Heart right ventricle (tissue), 16 donors: ENCODE data around the gene SLC25A11. TPM values are rescaled to one million over a fixed set of nuclear protein-coding genes. Genes with fewer than 3 reads are reported as not detected.

ENCODE experiments used
- ATAC-seq, 8 donors: fragments of 200-7000 bp; cut with Tn5 transposase; one replicate each; pipeline ENCODE4 v1.9.1; 2020; ENCODE audit warnings: mild to moderate bottlenecking in 8 of 8, moderate library complexity in 8 of 8, moderate number of reproducible peaks in 1 of 8
- DNase-seq, 2 donors: peaks; one replicate each; pipeline ENCODE4 v3.0.0-alpha.2; 2020
- H3K27ac ChIP-seq, 10 donors: fragments of 200-600 bp; sonication (generic) in 2 of 10; one replicate each; pipeline versions ENCODE4 v1.5.0 to v1.8.0; 2020 to 2022; ENCODE audit warnings: mild to moderate bottlenecking in 3 of 10
- H3K27me3 ChIP-seq, 7 donors: fragments of 200-600 bp; one replicate each; pipeline ENCODE4 v1.8.0; 2021 to 2022; ENCODE audit warnings: mild to moderate bottlenecking in 2 of 7
- H3K36me3 ChIP-seq, 9 donors: fragments of 200-600 bp; sonication (generic) in 1 of 9; one replicate each; pipeline versions ENCODE4 v1.5.0 to v1.8.0; 2020 to 2022; ENCODE audit warnings: mild to moderate bottlenecking in 2 of 9
- H3K4me1 ChIP-seq, 9 donors: fragments of 200-600 bp; sonication (generic) in 1 of 9; one replicate each; pipeline versions ENCODE4 v1.5.0 to v1.8.0; 2020 to 2022; ENCODE audit warnings: mild to moderate bottlenecking in 4 of 9
- H3K4me3 ChIP-seq, 10 donors: fragments of 200-600 bp; sonication (generic) in 2 of 10; one replicate each; pipeline versions ENCODE4 v1.5.0 to v1.8.0; 2020 to 2022; ENCODE audit warnings: mild to moderate bottlenecking in 7 of 10, moderate library complexity in 2 of 10
- H3K9me3 ChIP-seq, 11 donors: fragments of 200-600 bp in 10 of 11; sonication (generic) in 2 of 11; one replicate each; pipeline versions ENCODE4 v1.5.0 to v1.8.0; 2013 to 2022; ENCODE audit warnings: mild to moderate bottlenecking in 2 of 11, control low read depth in 1 of 11, moderate library complexity in 1 of 11
- WGBS, 2 donors: extraction: QIAGEN DNeasy Blood & Tissue Kit; methylation state at CpG; one replicate each; pipeline ENCODE4 v1.1.7; 2013; ENCODE audit warnings: inconsistent platforms in 1 of 2; 5-methylcytosine and 5-hydroxymethylcytosine counted together
- intact Hi-C, 10 donors: fragments of 100-400 bp; cut with DNase I; formaldehyde crosslinking; loops; one replicate each; pipeline versions ENCODE4 v1.11.1 to v1.14.2; 2022
- microRNA-seq, 2 donors: library from miRNA; unstranded; fragments of <30 nt; microRNA quantifications; one replicate each; pipeline ENCODE4 v1.2.0, GENCODE V29; 2021
- polyA plus RNA-seq, 2 donors: library from polyadenylated mRNA; stranded (reverse); fragments of 200-250 nt; gene quantifications; one replicate each; pipeline ENCODE4 v1.2.3, GENCODE V29; 2013
- total RNA-seq, 10 donors: library from RNA; stranded (reverse); fragmentation: NEBNext Ultra II Directional in 3 of 10; extraction: Animal tissue kit (Norgen Biotek cat#: 25700) in 3 of 10; gene quantifications; one replicate each; pipeline versions ENCODE4 v1.2.1 to v1.2.4, GENCODE V29; 2021 to 2023
- TF ChIP-seq, protein P1 (sequence below), 9 donors: fragments of 200-600 bp; sonication (generic) in 2 of 9; IDR thresholded peaks; one replicate each; pipeline versions ENCODE4 v1.5.0 to v1.8.0; 2021 to 2022; ENCODE audit warnings: antibody characterized with exemption in 9 of 9, mild to moderate bottlenecking in 5 of 9, moderate library complexity in 1 of 9
- donor health status: Arrhythmogenic right ventricular cardiomyopathy.
- donor health status: ischemic (EF 13 %, LVEDD 7.1; RV severe dilation, severe dysfunction).
- donor health status: healthy with polysubstance abuse.
- donor health status: DM: no; HTN: yes; CAD: no.
- donor health status: DM: no; HTN: no; CAD: no.
- donor health status: ischemic (EF 25% LVEDD 6.9; RV normal size, moderate dysfunction).
- donor health status: ischemic (EF 25% LVEDD 5.7; RV mildly dilated, moderate dysfunction).
- donor health status: healthy.
- donor health status: DM: yes; HTN: yes; CAD: no.
- donor health status: Ischemic cardiomyopathy.
- donor health status: ischemic (EF 35%, LVEDD 5.7; RV mildly dilated, moderate dysfunction).
- donor health status: nonischemic (EF 11% LVEDD 7.7; RV severe dilation, severe dysfunction).
- donor health status: DM: yes; HTN: yes; CAD: no.
- donor health status: PGD.
- donor health status: ischemic (EF 29% LVEDD 5.4; RV normal size, mild dysfunction).
- donor health status: nonischemic (EF 23%, LVEDD 6.1; RV moderate dilation, normal function).

The SLC25A11 gene
- total and polyA plus RNA-seq, 12 donors, result 126 to 312 (median 240) TPM

DNA sequence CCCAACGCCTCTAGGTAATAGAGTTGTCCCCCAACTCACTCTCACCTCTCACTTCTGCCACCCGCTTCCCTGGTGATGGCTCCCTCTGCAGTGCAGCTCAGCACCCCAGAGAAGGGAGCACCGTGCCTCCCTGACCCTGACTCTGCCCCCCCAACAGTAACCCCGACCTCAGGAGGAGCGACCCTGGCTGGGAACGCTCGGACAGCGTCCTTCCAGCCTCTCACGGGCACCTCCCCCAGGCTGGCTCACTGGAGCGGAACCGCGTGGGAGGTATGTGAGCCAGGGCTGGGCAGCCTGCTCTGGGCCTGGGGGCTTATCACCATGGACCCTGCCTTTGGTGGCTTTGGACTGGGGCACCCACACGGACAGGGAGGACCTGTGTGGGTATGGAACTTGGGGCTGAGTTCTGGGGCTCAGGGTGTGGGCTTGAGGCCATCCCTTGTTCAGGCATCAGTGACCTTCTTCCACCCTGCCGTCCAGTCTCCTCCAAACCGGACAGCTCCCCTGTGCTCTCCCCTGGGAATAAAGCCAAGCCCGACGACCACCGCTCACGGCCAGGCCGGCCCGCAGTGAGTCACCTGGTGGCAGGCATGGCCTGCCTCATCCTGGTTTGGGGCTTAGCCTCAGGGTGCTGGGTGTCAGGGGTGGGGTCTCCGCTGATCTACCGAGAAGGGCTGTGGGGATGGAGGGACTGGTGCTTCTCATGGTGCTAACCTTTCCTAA is 47.2 kb downstream of the SLC25A11 start:
- Histone ChIP-seq H3K27me3 (no peaks in the 10 kb centered on the region), H3K4me1 (no peaks in the 10 kb centered on the region), H3K9me3 (no peaks in the 10 kb centered on the region), H3K4me3 (no peak overlapping the region), H3K27ac (no peak overlapping the region), H3K36me3 (peaks cover 13 to 96% (median 65%) of the 10 kb centered on the region in 9 donors)
- intact Hi-C loops, result loop anchor here in 2 of 10 donors (5.0 to 10.0 kb wide), 2 partner anchors 180 to 188 kb away; partner anchors contain the start of genes ARRB2 (in 1 of the 2) and PELP1 (in 1 of the 2)
- TF ChIP-seq, protein P1, sequence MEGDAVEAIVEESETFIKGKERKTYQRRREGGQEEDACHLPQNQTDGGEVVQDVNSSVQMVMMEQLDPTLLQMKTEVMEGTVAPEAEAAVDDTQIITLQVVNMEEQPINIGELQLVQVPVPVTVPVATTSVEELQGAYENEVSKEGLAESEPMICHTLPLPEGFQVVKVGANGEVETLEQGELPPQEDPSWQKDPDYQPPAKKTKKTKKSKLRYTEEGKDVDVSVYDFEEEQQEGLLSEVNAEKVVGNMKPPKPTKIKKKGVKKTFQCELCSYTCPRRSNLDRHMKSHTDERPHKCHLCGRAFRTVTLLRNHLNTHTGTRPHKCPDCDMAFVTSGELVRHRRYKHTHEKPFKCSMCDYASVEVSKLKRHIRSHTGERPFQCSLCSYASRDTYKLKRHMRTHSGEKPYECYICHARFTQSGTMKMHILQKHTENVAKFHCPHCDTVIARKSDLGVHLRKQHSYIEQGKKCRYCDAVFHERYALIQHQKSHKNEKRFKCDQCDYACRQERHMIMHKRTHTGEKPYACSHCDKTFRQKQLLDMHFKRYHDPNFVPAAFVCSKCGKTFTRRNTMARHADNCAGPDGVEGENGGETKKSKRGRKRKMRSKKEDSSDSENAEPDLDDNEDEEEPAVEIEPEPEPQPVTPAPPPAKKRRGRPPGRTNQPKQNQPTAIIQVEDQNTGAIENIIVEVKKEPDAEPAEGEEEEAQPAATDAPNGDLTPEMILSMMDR (IDR thresholded peaks at IDR 0.05), result no peak
- WGBS, 2 donors, result 87 to 90% methylated on average over 23 of the region's 23 CpGs
- no peak for DNase-seq
- ATAC-seq, result no peak

DNA sequence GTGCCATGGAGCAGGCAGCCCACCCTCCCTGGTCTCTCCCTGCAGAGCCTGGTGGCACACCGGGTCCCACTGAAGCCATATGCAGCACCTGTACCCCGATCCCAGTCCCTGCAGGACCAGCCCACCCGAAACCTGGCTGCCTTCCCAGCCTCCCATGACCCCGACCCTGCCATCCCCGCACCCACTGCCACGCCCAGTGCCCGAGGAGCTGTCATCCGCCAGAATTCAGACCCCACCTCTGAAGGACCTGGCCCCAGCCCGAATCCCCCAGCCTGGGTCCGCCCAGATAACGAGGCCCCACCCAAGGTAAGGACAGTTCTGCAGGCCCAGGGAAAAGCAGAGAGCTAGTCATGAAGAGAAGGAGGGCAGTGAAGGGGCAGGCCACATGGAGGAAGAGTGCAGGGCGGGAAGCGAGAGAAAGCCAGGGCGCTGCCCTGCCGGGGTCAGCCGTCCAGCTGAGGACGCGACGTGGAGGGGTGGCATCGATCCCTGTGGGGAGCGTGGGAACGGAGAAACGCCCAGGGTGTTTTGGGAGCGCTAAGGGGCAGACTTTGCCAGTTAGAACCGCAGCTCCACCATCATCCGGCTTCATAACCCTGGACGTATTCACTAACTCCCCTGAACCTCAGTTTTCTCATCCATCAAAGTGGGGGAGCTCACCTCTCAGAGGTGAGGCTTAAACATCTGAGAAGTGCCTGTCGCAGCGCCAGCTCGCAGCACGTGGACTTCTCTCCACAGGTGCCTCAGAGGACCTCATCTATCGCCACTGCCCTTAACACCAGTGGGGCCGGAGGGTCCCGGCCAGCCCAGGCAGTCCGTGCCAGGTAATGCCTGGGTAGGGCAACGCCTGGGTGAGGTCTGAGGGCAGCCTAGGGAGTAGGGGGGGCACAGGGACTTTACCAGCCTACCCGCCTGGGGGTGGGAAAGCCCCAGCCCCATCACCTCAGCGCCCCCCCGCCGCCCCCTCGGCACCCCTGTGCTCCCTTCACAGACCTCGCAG is 48.1 kb downstream of the SLC25A11 start:
- ATAC-seq (no peak), DNase-seq (no peak)
- Histone ChIP-seq H3K9me3 (no peaks in the 10 kb centered on the region), H3K4me3 (no peak overlapping the region), H3K27me3 (no peaks in the 10 kb centered on the region), H3K36me3 (peaks cover 13 to 98% (median 69%) of the 10 kb centered on the region in 9 donors), H3K4me1 (no peaks in the 10 kb centered on the region), H3K27ac (no peak overlapping the region)
- 94 to 95% methylated on average over 42 of the region's 42 CpGs for WGBS, 2 donors
- TF ChIP-seq, protein P1 (IDR thresholded peaks at IDR 0.05), result no peak
- intact Hi-C loops, result loop anchor here in 2 of 10 donors (5.0 to 10.0 kb wide), 2 partner anchors 179 to 187 kb away; partner anchors contain the start of genes ARRB2 (in 1 of the 2) and PELP1 (in 1 of the 2)

DNA sequence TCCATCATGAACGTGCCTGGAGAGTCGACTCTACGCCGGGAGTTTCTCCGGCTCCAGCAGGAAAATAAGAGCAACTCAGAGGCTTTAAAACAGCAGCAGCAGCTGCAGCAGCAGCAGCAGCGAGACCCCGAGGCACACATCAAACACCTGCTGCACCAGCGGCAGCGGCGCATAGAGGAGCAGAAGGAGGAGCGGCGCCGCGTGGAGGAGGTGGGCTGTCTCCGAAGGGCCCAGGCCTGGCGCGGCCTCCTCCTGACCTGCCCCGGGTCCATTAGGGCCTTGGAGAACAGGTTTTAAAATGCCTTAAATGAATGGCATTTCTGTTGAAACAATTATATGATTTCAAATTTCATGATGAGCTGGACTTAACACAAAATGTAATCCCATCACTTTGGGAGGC is 52.3 kb downstream of the SLC25A11 start:
- intact Hi-C loops, result loop anchor here in 8 of 10 donors (2.0 to 10.0 kb wide), 8 partner anchors 53 to 325 kb away; partner anchors contain the start of genes MED11 (in 6 of the 8), CXCL16 (in 4 of the 8), ZMYND15 (in 4 of the 8) and GLTPD2 (in 3 of the 8)
- TF ChIP-seq, protein P1 (IDR thresholded peaks at IDR 0.05), result no peak
- ATAC-seq (no peak), DNase-seq (no peak)
- no peak overlapping the region for H3K27ac ChIP-seq
- H3K27me3 ChIP-seq, result no peaks in the 10 kb centered on the region
- no peaks in the 10 kb centered on the region for H3K9me3 ChIP-seq
- H3K4me3 ChIP-seq, result no peak overlapping the region
- H3K36me3 ChIP-seq, result peaks cover 6 to 94% (median 60%) of the 10 kb centered on the region in 9 donors
- WGBS, 2 donors, result 91 to 92% methylated on average over 18 of the region's 18 CpGs
- H3K4me1 ChIP-seq, result no peaks in the 10 kb centered on the region

Small RNA genes lying within 50 kb of the gene (microRNA-seq; reads per million reads assigned to microRNA genes)
- gene MIR6864, result 0 reads per million in 2 donors
- 0 to 0.51 reads per million in 2 donors for gene MIR6865

Other genes with a start within 250 kb of the SLC25A11 start
- gene PELP1, start 235.9 kb downstream of the SLC25A11 start, total RNA-seq, result 10 to 100 TPM; 28.6 to 41.9 (median 35.2) TPM
- gene PELP1, start 235.9 kb downstream of the SLC25A11 start, polyA plus RNA-seq, result 10 to 100 TPM; 14.4 to 29.3 TPM
- 10 to 100 TPM; 10.8 to 53.5 (median 17.2) TPM for gene ARRB2, start 229.4 kb downstream of the SLC25A11 start, total RNA-seq
- gene ARRB2, start 229.4 kb downstream of the SLC25A11 start, polyA plus RNA-seq, result 10 to 100 TPM; 13.4 to 33.4 TPM
- 10 to 100 TPM; 11.9 to 21.7 (median 17.5) TPM for gene MED11, start 208.6 kb downstream of the SLC25A11 start, total RNA-seq
- gene MED11, start 208.6 kb downstream of the SLC25A11 start, polyA plus RNA-seq, result 10 to 100 TPM; 23.9 to 57.1 TPM
- gene ZMYND15, start 200.2 kb downstream of the SLC25A11 start, total RNA-seq, result 1 to 10 TPM in 1 of 10 donors, under 1 TPM in 8, not detected in 1; 0.15 to 2.1 (median 0.38) TPM
- gene ZMYND15, start 200.2 kb downstream of the SLC25A11 start, polyA plus RNA-seq, result under 1 TPM; 0.20 to 0.22 TPM
- 10 to 100 TPM in 1 of 10 donors, 1 to 10 TPM in 9; 2.8 to 29.6 (median 4.2) TPM for gene CXCL16, start 200.1 kb downstream of the SLC25A11 start, total RNA-seq
- 1 to 10 TPM; 1.5 to 3.3 TPM for gene CXCL16, start 200.1 kb downstream of the SLC25A11 start, polyA plus RNA-seq
- gene TM4SF5, start 168.2 kb downstream of the SLC25A11 start, total RNA-seq, result not detected
- gene TM4SF5, start 168.2 kb downstream of the SLC25A11 start, polyA plus RNA-seq, result not detected
- 1 to 10 TPM in 1 of 10 donors, under 1 TPM in 7, not detected in 2; 0.38 to 2.1 (median 0.59) TPM for gene VMO1, start 153.7 kb downstream of the SLC25A11 start, total RNA-seq
- 1 to 10 TPM; 1.2 to 1.8 TPM for gene VMO1, start 153.7 kb downstream of the SLC25A11 start, polyA plus RNA-seq
- gene GLTPD2, start 151.1 kb downstream of the SLC25A11 start, total RNA-seq, result under 1 TPM in 1 of 10 donors, not detected in 9; 0.25 TPM
- gene GLTPD2, start 151.1 kb downstream of the SLC25A11 start, polyA plus RNA-seq, result not detected
- 100 to 1,000 TPM; 160 to 221 (median 176) TPM for gene PSMB6, start 143.9 kb downstream of the SLC25A11 start, total RNA-seq
- 100 to 1,000 TPM; 151 to 386 TPM for gene PSMB6, start 143.9 kb downstream of the SLC25A11 start, polyA plus RNA-seq
- 10 to 100 TPM in 6 of 10 donors, 1 to 10 TPM in 4; 6.4 to 18.6 (median 10.4) TPM for gene PLD2, start 132.9 kb downstream of the SLC25A11 start, total RNA-seq
- gene PLD2, start 132.9 kb downstream of the SLC25A11 start, polyA plus RNA-seq, result 10 to 100 TPM in 1 of 2 donors, 1 to 10 TPM in 1; 5.6 to 20.7 TPM
- gene MINK1, start 106.7 kb downstream of the SLC25A11 start, total RNA-seq, result 10 to 100 TPM; 26.4 to 54.1 (median 33.5) TPM
- 10 to 100 TPM; 17.3 to 52.3 TPM for gene MINK1, start 106.7 kb downstream of the SLC25A11 start, polyA plus RNA-seq
- gene C17orf107, start 40.5 kb downstream of the SLC25A11 start, total RNA-seq, result under 1 TPM in 9 of 10 donors, not detected in 1; 0.28 to 0.86 (median 0.39) TPM
- under 1 TPM; 0.44 to 0.57 TPM for gene C17orf107, start 40.5 kb downstream of the SLC25A11 start, polyA plus RNA-seq
- 1 to 10 TPM in 3 of 10 donors, under 1 TPM in 7; 0.19 to 1.6 (median 0.53) TPM for gene CHRNE, start 36.9 kb downstream of the SLC25A11 start, total RNA-seq
- under 1 TPM; 0.44 to 0.71 TPM for gene CHRNE, start 36.9 kb downstream of the SLC25A11 start, polyA plus RNA-seq
- under 1 TPM in 5 of 10 donors, not detected in 5; 0.15 to 0.53 (median 0.39) TPM for gene GP1BA, start 7.8 kb downstream of the SLC25A11 start, total RNA-seq
- under 1 TPM; 0.04 to 0.15 TPM for gene GP1BA, start 7.8 kb downstream of the SLC25A11 start, polyA plus RNA-seq
- gene RNF167, start 222 bp upstream of the SLC25A11 start, total RNA-seq, result 100 to 1,000 TPM in 1 of 10 donors, 10 to 100 TPM in 9; 65.0 to 104 (median 80.9) TPM
- gene RNF167, start 222 bp upstream of the SLC25A11 start, polyA plus RNA-seq, result 100 to 1,000 TPM; 132 to 202 TPM
- gene PFN1, start 8.5 kb upstream of the SLC25A11 start, total RNA-seq, result 100 to 1,000 TPM; 144 to 376 (median 160) TPM
- 100 to 1,000 TPM; 170 to 830 TPM for gene PFN1, start 8.5 kb upstream of the SLC25A11 start, polyA plus RNA-seq
- 1,000 to 10,000 TPM in 2 of 10 donors, 100 to 1,000 TPM in 8; 609 to 1,418 (median 746) TPM for gene ENO3, start 11.1 kb upstream of the SLC25A11 start, total RNA-seq
- gene ENO3, start 11.1 kb upstream of the SLC25A11 start, polyA plus RNA-seq, result 1,000 to 10,000 TPM in 1 of 2 donors, 100 to 1,000 TPM in 1; 143 to 1,668 TPM
- 100 to 1,000 TPM in 9 of 10 donors, 10 to 100 TPM in 1; 95.5 to 189 (median 135) TPM for gene SPAG7, start 27.8 kb upstream of the SLC25A11 start, total RNA-seq
- 100 to 1,000 TPM; 134 to 157 TPM for gene SPAG7, start 27.8 kb upstream of the SLC25A11 start, polyA plus RNA-seq
- gene CAMTA2, start 47.6 kb upstream of the SLC25A11 start, total RNA-seq, result 10 to 100 TPM; 26.0 to 42.0 (median 33.7) TPM
- 10 to 100 TPM; 43.1 to 74.3 TPM for gene CAMTA2, start 47.6 kb upstream of the SLC25A11 start, polyA plus RNA-seq
- gene INCA1, start 57.5 kb upstream of the SLC25A11 start, total RNA-seq, result 1 to 10 TPM; 1.8 to 2.9 (median 2.2) TPM
- gene INCA1, start 57.5 kb upstream of the SLC25A11 start, polyA plus RNA-seq, result 1 to 10 TPM in 1 of 2 donors, under 1 TPM in 1; 0.83 to 7.8 TPM
- 100 to 1,000 TPM; 565 to 826 (median 598) TPM for gene KIF1C, start 57.9 kb upstream of the SLC25A11 start, total RNA-seq
- gene KIF1C, start 57.9 kb upstream of the SLC25A11 start, polyA plus RNA-seq, result 100 to 1,000 TPM; 141 to 158 TPM
- under 1 TPM in 3 of 10 donors, not detected in 7; 0.11 to 0.14 (median 0.12) TPM for gene SLC52A1, start 95.4 kb upstream of the SLC25A11 start, total RNA-seq
- not detected for gene SLC52A1, start 95.4 kb upstream of the SLC25A11 start, polyA plus RNA-seq
- 10 to 100 TPM in 8 of 10 donors, 1 to 10 TPM in 2; 7.6 to 14.6 (median 12.2) TPM for gene ZFP3, start 138.4 kb upstream of the SLC25A11 start, total RNA-seq
- 1 to 10 TPM; 3.1 to 4.5 TPM for gene ZFP3, start 138.4 kb upstream of the SLC25A11 start, polyA plus RNA-seq
- gene ZNF232, start 171.8 kb upstream of the SLC25A11 start, total RNA-seq, result 1 to 10 TPM; 2.1 to 5.8 (median 4.4) TPM
- gene ZNF232, start 171.8 kb upstream of the SLC25A11 start, polyA plus RNA-seq, result 1 to 10 TPM; 3.6 to 4.3 TPM
- gene USP6, start 176.0 kb upstream of the SLC25A11 start, total RNA-seq, result 1 to 10 TPM in 2 of 10 donors, under 1 TPM in 7, not detected in 1; 0.05 to 1.6 (median 0.06) TPM
- gene USP6, start 176.0 kb upstream of the SLC25A11 start, polyA plus RNA-seq, result under 1 TPM; 0.01 to 0.07 TPM